HG02642 (cell line): ENCODE results near the gene UBXN10.
A peak's percentile ranks its signal among the peaks of the same experiment; 100 is the strongest.

Experiments
- ATAC-seq: cut with Tn5 transposase; IDR thresholded peaks from one replicate; pipeline ENCODE4 v1.9.1; 2021; ENCODE audit warnings: mild to moderate bottlenecking; ENCODE audit not compliant: unreplicated experiment, poor library complexity

The UBXN10 gene

DNA sequence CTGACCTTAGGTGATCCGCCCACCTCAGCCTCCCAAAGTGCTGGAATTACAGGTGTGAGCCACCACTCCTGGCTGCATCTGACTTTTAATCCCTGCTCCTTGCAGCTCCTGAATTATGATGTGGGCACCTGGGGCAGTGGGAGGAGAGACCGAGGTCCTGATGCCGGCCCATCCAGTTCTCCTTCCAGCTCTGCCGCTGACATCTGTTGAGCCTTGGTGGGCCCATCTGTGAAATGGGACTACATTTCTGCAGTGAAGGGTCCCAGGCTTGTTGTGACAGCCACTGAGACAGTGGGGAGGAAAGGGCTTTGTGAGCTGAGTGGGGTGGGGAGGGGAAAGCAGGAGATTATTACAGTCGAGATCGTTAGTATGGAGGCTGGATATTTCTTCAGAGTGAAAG, 34.9 kb upstream of the UBXN10 start:
- no peak for ATAC-seq

DNA sequence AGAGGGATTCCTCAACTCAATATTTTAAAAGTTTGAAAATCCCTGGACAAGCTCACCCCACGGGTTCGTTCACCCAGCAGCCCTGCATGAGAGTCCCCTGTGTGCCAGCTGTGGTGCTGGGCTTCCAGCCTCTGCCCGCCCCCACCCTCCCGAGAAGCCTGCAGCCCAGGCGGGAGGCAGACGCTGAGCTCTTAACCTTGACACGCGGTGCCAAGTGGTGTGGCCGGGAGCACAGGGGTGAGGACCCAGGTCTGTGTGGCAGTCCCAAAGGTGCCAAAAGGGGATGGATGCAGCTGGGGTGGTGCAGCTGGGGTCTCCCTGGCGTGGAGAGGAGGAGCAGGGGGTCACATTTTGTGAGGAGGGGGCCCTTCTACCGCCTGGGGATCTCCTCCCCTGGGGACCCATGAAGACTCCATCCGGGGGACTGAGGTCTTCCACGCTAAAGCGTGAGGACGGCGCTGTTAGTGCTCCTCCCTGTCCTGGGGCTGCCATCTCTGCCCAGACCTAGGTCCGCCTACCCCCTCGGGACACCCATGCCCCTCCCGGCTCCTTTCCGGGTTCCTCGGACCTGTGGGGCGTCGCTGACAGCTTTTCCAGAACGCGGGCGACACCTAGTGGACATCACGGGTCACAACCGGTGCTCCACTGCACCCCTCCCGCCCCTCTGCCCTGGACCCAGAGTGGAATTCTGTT, 33.8 kb upstream of the UBXN10 start:
- peak; percentile 63 for ATAC-seq

DNA sequence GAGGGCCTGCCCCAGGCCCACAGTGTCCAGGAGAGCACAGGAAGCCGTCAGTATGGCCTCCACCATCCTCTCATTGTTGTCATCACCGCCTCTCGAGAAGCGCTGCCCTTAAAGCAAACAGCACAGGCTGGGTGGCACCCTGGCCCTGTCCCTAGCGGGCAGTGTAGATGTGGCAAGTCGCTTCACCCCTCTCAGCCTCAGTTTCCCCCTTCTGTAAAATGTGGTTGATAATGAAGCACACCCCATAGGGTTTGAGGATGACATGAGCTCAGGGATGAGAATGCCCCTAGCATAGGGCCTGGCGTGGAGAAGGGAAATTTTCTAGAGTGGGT, 33.3 kb upstream of the UBXN10 start:
- peak; percentile 13 for ATAC-seq

GRCh38 chr1:20153000-20153418, 32.9 kb upstream of the UBXN10 start:
- ATAC-seq: no peak

GRCh38 chr1:20154301-20154831, 31.5 kb upstream of the UBXN10 start:
- no peak for ATAC-seq

- no peak for ATAC-seq
Measured at GRCh38 chr1:20158358-20159070, 27.4 kb upstream of the UBXN10 start.

DNA sequence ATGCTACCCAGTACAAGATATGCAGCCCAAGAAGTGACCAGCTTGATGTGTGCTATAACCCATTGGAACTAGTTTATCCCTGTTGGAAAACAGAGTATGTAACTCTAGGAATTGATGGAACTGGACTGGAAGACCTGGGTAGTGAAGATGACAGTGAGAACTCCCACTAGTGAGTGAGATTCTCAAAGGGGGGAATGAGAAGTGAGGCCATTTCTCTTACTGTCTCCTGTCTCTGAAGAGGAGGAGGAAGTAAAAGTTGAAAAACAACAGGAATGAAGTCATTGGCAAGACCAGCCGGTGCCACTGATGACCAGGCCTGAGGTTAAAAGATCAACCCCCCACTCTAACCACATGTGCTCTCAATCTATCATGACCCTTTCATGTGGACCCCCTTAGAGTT, 25.9 kb upstream of the UBXN10 start:
- no peak for ATAC-seq

DNA sequence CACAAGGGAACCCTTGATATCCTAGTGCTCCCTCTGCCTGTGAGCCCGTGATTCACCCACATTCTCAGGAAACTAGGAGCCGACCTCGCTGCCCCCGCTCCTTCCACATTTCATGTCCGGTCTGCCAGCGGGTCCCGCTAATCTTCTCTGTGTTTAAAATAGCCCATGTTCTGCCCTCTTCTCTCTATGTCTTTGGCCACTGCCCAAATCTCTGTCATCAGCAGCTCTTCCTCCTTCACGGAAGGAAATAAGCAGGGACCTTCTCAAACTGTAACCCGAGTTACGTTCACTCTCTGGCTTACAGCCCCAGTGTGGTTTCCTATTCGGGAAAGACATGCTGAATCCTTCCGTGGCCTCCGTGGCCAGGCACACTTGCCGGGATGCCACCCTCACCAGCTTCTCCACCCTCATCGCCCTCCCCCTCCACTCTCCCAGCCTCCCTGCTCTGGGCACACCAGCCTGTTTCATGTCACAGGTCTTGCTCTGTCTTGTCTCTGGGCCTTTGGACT, 21.1 kb upstream of the UBXN10 start:
- no peak for ATAC-seq

DNA sequence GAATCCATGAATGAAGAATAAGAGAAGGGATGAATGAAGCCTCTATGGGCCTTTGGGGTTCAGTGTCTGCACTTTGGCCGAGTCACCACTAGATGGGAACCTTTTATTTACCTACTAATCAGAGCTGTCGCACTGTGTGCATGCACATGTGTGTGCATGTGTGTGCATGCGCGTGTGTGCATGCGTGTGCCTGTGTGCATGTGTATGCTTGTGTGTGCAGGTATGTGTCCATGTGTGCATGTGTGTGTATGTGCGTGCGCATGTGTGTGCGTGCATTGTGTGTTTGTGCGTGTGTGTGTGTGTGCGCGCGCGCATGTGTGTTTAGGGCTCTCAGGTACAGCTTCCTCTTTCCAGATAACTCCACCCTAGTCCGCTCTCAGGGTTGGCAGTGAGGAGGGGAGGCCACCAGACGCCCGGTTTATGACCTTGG, 20.4 kb upstream of the UBXN10 start:
- ATAC-seq: no peak

GRCh38 chr1:20166051-20166450, 19.8 kb upstream of the UBXN10 start:
- ATAC-seq: no peak

GRCh38 chr1:20167126-20167525, 18.8 kb upstream of the UBXN10 start:
- ATAC-seq: no peak

GRCh38 chr1:20168564-20169491, 17.1 kb upstream of the UBXN10 start:
- no peak for ATAC-seq

- ATAC-seq: no peak
Measured at GRCh38 chr1:20169932-20170331, 16.0 kb upstream of the UBXN10 start.

GRCh38 chr1:20172033-20172590, 13.8 kb upstream of the UBXN10 start:
- no peak for ATAC-seq

DNA sequence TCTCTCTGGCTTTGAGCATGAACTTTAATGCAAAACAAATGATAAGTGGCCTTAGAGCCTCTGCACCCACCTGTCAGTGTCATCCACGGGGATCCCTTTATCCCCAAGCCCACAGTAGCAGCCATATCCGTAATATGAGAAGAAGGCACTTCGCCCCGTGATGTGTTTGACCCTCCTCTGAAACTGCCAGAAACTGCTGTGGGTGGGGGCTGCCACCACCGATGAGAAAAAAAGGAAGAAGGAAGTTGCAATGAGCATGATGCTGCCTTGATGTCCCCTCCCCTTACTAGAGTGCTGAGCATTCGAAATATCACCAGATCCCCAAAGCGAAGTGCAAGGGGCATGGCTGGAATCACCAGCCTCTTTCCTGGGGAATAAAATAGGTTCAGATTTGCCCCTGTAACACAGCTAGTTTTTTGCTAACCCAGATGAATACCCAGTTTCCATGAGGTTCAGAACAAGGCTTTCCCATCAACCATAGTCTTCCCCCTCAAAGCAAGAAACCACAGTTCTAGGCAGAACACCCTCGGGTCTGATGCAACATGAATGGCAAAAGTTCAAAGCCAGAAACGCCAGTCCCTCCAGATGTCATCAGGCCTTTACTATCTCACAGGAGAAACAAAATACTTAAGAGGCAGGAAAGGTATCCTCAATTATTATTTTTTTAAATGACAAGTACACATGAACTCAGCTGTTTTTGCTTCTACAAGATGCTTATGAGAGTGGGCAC, 10.8 kb upstream of the UBXN10 start:
- no peak for ATAC-seq

DNA sequence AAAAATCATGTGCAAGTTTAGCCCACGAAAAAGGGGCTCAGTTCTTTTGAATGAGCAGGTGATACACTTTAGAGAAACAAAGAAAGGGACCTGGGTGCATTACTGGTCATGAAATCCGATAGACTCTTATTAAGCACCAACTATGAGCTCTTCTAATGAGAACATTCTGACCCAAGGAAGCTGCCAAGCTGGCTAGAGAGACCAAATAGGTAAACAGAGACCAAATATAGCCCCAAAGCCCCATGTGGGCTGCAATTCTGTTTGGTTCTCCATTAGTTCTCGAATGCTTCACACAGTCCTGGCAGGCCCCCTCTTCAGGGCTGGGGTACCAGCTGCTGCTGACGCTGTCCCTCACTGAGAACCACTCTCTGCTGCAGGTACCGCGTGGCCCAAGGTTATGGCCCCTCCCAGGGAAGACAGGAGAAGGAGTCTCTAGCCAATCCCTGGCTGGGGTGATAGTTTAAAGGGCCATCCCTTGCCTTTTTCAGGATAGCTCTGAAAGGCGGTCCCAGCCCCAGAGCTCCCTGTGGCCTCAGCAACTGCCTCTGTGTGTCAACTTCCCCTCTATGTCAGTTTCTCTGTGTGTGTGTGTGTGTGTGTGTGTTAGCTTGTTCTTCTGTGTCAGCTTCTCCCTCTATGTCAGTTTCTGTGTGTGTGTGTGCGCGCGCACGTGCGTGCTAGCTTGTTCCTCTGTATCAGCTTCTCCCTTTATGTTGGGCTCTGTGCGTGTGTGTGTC, 7.1 kb upstream of the UBXN10 start:
- no peak for ATAC-seq

DNA sequence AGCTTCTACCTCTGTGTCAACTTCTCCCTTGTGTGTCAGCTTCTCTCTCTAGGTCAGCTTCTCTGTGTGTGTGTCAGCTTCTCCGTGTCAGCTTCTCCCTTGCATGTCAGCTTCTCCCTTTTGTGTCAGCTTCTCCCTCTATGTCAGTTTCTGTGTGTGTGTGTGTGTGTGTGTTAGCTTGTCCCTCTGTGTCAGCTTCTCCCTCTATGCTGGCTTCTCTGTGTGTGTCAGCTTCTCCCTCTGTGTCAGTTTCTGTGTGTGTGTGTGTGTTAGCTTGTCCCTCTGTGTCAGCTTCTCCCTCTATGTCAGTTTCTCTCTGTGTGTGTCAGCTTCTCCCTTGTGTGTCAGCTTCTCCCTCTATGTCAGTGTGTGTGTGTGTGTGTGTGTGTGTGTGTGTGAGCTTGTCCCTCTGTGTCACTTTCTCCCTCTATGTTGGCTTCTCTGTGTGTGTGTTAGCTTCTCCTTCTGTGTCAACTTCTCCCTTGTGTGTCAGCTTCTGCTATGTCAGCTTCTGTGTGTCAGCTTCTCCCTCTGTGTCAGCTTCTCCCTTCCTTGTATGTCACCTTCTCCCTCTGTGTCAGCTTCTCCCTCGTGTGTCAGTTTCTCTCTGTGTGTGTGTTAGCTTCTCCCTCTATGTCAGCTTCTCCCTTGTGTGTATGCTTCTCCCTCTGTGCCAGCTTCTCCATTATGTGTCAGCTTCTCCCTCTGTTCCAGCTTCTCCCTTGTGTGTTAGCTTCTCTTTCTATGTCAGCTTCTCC, 6.3 kb upstream of the UBXN10 start:
- no peak for ATAC-seq

GRCh38 chr1:20180129-20180843, 5.6 kb upstream of the UBXN10 start:
- ATAC-seq: no peak
